Central memory CD8-positive, alpha-beta T cell (primary cell): ENCODE results near the gene FBXL20.

Experiments used
- ATAC-seq: fragments of 150-1000 bp; cut with Tn5 transposase; replicated peaks from 2 replicates; pipeline ENCODE4 v1.10.0; 2022; ENCODE audit warnings: mild to moderate bottlenecking, moderate FRiP score, moderate number of reproducible peaks; ENCODE audit not compliant: poor library complexity, severe bottlenecking; ENCODE audit errors: extremely low read depth
- DNase-seq, 2 donors: peaks; one replicate each; pipeline ENCODE4 v3.0.0; 2021; ENCODE audit warnings: low spot score in 2 of 2
- H3K27ac Mint-ChIP-seq: one replicate; pipeline ENCODE4 v1.8.0; 2022; ENCODE audit warnings: low read depth, mild to moderate bottlenecking, moderate library complexity, mixed read lengths
- H3K27me3 Mint-ChIP-seq: one replicate; pipeline ENCODE4 v1.8.0; 2022; ENCODE audit warnings: mixed read lengths
- H3K36me3 Mint-ChIP-seq: one replicate; pipeline ENCODE4 v1.8.0; 2022; ENCODE audit warnings: mild to moderate bottlenecking, moderate library complexity, mixed read lengths; ENCODE audit not compliant: insufficient read depth
- H3K4me1 Mint-ChIP-seq: one replicate; pipeline ENCODE4 v1.8.0; 2022; ENCODE audit warnings: mixed read lengths
- H3K4me3 Mint-ChIP-seq: one replicate; pipeline ENCODE4 v1.8.0; 2022; ENCODE audit warnings: mild to moderate bottlenecking, moderate library complexity, mixed read lengths
- H3K9me3 Mint-ChIP-seq: one replicate; pipeline ENCODE4 v1.8.0; 2022; ENCODE audit warnings: mixed read lengths

The FBXL20 gene

DNA sequence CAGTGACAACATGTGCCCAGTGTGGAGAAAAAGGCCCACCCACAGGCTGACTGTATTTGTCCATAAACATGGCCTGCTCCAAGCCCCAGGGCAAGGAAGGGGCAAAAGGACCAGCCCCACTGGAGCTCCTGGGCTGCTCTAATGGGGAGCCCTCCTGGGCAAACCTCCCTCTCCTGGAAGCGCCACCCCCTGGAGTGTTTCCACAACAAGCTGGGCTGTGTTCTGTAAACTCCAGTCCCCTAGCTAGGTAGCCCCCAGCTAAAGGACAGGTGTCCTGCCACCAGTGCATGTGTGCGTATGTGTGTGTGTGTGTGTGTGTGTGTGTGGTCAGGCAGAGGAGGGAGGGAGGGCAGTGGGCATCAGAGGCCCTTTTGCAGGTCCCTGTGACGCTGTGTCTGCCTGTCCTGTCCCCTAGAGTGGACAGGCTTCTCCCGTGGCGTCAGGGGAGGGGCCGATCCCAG, 164.4 kb downstream of the FBXL20 start:
- no peak overlapping the region for H3K27ac Mint-ChIP-seq
- DNase-seq: no peak
- H3K27me3 Mint-ChIP-seq: peaks cover 4% of the 10 kb centered on the region
- no peak for ATAC-seq
- H3K9me3 Mint-ChIP-seq: no peaks in the 10 kb centered on the region
- H3K36me3 Mint-ChIP-seq: peaks cover 9% of the 10 kb centered on the region
- peaks cover 40% of the 10 kb centered on the region for H3K4me1 Mint-ChIP-seq
- H3K4me3 Mint-ChIP-seq: no peak overlapping the region

DNA sequence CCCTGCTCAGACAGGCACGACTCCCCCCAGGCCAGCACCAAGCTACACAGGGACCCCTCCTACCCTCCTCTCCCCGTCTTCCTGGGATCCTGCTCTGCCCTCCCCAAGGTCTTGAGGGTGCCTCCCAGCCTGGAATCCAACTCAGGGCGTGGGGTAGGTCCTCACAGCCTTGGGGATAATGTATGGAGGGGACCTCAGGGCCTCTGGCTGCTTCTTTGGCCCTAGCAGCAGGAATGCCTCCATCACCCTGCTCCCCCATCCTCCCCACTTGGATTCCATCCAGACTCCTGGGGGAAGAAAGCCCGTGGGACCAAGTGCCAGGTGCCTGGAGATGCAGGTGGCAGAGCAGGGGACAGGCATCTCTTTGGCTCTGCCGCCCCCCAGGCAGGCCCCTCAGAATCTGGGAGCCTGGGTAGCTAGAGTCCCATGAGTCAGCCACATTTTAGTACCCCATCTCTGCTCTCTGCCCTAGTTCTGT, 164.9 kb downstream of the FBXL20 start:
- no peaks in the 10 kb centered on the region for H3K9me3 Mint-ChIP-seq

GRCh38 chr17:39235555-39236449, 165.6 kb downstream of the FBXL20 start:
- H3K4me1 Mint-ChIP-seq: peaks cover 47% of the 10 kb centered on the region
- ATAC-seq: peak; percentile 29
- peak in 1 of 2 donors; percentile 43 for DNase-seq
- H3K27ac Mint-ChIP-seq: peak overlapping the region; percentile 25
- H3K4me3 Mint-ChIP-seq: peak overlapping the region; percentile 4
- no peaks in the 10 kb centered on the region for H3K9me3 Mint-ChIP-seq
- peaks cover 9% of the 10 kb centered on the region for H3K36me3 Mint-ChIP-seq
- peaks cover 13% of the 10 kb centered on the region for H3K27me3 Mint-ChIP-seq

More for the DNA sequence above, 164.9 kb downstream of the FBXL20 start:
- Mint-ChIP-seq H3K4me3 (no peak overlapping the region), H3K4me1 (peaks cover 45% of the 10 kb centered on the region), H3K27me3 (peaks cover 9% of the 10 kb centered on the region), H3K27ac (peak overlapping the region; percentile 25), H3K36me3 (peaks cover 9% of the 10 kb centered on the region)
- DNase-seq: no peak
- no peak for ATAC-seq

DNA sequence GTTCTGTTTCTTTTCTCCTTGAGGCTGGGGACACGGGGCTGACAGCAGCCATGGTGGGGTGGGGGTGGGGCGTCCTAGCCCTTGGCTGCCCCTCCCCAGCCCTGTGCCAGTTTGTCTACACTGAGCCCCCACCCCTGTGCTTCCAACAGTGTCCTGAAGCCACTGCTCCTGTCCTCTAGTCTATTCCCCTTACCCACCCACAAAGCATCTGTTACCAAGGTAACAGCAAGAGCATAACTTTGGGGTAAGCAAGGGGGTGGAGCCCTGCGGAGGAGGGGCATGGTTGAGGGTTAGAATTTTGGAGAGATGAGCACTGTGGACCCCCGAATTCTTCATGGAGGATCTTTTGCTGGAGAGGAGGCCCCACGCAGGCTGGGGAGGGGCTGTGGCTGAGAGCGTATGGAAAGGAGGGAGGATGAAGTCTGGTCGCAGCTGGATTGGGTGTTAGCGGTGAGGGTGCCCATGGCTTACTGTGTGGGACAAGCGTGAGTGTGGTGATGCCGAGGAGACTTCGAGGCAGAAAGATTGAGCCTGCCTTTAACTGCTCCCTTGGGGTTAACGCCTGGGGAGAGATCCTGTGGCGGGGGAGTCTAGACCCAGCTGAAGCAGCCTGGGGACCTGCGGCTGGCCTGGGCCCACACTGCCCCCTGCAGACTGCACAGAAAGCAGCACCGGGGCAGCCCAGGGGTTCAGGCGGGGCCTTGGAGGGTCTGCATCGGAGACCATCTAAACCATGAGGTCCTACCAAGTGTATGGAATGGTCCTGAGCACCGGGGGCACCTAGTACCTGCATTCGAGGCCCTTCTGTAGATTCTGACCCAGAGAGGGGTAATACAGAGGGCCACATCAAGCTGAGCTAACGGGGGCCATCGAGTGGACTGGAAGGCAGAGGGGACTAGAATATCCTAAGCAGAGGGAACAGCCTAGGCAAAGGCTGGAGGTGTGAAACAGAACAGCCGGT, 169.6 kb downstream of the FBXL20 start:
- peak overlapping the region; percentile 33 for H3K4me3 Mint-ChIP-seq
- H3K27ac Mint-ChIP-seq: peak overlapping the region; percentile 72
- ATAC-seq: peak; percentile 83
- no peaks in the 10 kb centered on the region for H3K9me3 Mint-ChIP-seq
- H3K4me1 Mint-ChIP-seq: peaks cover 31% of the 10 kb centered on the region
- peak; percentile 42 to 48 for DNase-seq
- H3K36me3 Mint-ChIP-seq: no peaks in the 10 kb centered on the region
- H3K27me3 Mint-ChIP-seq: peaks cover 42% of the 10 kb centered on the region

- ATAC-seq: no peak
- peaks cover 47% of the 10 kb centered on the region for H3K27me3 Mint-ChIP-seq
- no peaks in the 10 kb centered on the region for H3K36me3 Mint-ChIP-seq
- no peaks in the 10 kb centered on the region for H3K9me3 Mint-ChIP-seq
- no peak overlapping the region for H3K4me3 Mint-ChIP-seq
- H3K4me1 Mint-ChIP-seq: peaks cover 33% of the 10 kb centered on the region
- DNase-seq: no peak
- H3K27ac Mint-ChIP-seq: peak overlapping the region; percentile 72
Measured at GRCh38 chr17:39231091-39231561, 170.3 kb downstream of the FBXL20 start.

DNA sequence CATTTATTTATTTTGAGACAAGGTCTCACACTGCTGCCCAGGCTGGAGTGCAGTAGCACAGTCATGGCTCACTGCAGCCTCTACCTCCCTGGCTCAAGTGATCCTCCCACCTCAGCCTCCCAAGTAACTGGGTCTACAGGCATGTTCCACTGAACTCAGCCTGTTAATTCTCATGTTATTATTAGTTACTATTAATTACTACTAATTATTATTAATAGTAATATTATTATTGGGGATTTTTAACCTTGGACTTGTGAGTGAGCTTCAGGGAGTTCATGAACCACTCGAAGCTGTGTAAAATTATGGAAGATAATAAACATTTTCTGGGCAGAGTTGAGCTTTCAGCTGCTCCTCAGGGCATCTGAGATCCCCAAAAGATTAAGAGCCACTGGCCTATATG, 171.1 kb downstream of the FBXL20 start:
- Mint-ChIP-seq H3K9me3 (no peaks in the 10 kb centered on the region), H3K27me3 (peaks cover 54% of the 10 kb centered on the region)
- no peak for ATAC-seq

GRCh38 chr17:39229274-39229913, 172.0 kb downstream of the FBXL20 start:
- Mint-ChIP-seq H3K4me3 (no peak overlapping the region), H3K27me3 (peaks cover 56% of the 10 kb centered on the region), H3K36me3 (no peaks in the 10 kb centered on the region), H3K4me1 (peaks cover 28% of the 10 kb centered on the region), H3K9me3 (no peaks in the 10 kb centered on the region), H3K27ac (no peak overlapping the region)
- ATAC-seq: no peak
- no peak for DNase-seq

More for the DNA sequence above, 171.1 kb downstream of the FBXL20 start:
- H3K27ac Mint-ChIP-seq: no peak overlapping the region
- H3K36me3 Mint-ChIP-seq: no peaks in the 10 kb centered on the region
- H3K4me1 Mint-ChIP-seq: peaks cover 30% of the 10 kb centered on the region
- no peak for DNase-seq
- no peak overlapping the region for H3K4me3 Mint-ChIP-seq

DNA sequence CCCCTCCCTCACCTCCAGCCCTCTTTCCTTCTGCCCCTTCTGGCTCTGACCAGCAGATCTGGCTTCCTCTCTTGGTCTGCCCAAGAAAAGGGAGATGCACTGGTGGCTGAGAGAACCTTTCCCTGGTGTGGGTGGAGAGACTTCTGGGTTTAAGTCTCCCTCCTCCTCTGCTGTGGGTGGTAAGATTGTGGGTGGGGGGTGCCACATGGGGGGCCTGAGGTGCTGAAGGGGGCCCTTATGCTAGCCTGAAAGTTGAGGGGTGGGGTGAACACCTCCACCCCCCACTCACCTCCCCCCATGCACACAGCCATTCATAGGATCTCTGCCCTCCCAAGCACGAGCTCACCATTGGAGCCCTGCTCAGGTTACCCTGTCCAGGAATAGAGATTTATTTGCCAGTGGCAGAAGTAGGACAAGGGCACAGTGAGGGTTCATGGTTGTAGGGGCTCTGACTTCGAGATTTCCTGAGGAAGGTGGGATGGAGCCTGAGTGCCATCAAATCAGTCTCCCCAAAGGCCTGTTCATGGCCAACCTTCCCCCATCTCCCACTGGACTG, 174.0 kb downstream of the FBXL20 start:
- Mint-ChIP-seq H3K36me3 (peaks cover 3% of the 10 kb centered on the region), H3K9me3 (no peaks in the 10 kb centered on the region), H3K4me1 (peaks cover 27% of the 10 kb centered on the region), H3K27ac (no peak overlapping the region), H3K27me3 (peaks cover 65% of the 10 kb centered on the region), H3K4me3 (no peak overlapping the region)
- no peak for DNase-seq
- ATAC-seq: no peak

DNA sequence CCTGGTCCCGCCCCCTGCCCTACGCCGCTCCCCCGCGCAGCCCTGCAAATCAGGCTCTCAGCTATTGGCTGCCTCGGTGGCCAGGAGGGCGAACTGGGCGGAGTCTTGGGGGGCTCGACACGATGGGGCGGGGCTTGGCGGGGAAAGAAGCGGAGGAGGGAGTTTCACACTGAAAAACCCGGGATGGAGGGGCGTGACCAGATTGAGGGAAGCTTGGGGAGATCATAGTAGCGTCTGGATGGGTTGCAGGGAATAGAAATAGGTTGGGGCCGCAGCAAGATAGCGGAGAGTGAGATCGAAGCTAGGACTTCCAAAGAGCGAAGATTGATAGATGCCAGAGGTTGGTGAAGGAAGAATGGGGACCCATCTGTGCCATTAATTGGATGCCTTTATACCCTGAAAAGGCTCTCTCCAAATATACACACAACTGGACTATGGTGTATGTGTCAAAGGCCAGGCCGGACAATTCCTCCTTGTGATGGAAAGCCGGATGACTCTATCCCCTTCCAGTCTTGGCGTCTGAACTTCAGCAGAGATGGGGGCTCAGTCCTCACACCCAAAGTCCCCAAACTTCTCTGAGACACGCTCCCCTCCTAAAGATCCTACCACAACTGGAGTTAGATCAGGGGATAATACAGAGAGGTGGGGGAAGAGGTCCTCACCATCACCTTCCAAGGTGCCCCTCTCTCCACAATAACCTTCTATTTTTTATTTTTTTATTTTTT, 175.3 kb downstream of the FBXL20 start:
- no peak for DNase-seq
- Mint-ChIP-seq H3K36me3 (peaks cover 3% of the 10 kb centered on the region), H3K9me3 (no peaks in the 10 kb centered on the region), H3K4me3 (peak overlapping the region; percentile 73), H3K27ac (no peak overlapping the region), H3K27me3 (peaks cover 53% of the 10 kb centered on the region), H3K4me1 (peaks cover 16% of the 10 kb centered on the region)
- peak; percentile 70 for ATAC-seq

GRCh38 chr17:39225308-39225958, 176.0 kb downstream of the FBXL20 start, which contains the start of gene STAC2:
TSS of gene STAC2 (minus strand) at chr17:39225945. CDS start at chr17:39225502, 443 bp downstream.
- DNase-seq (no peak), ATAC-seq (no peak)
- Mint-ChIP-seq H3K27me3 (peaks cover 52% of the 10 kb centered on the region), H3K9me3 (no peaks in the 10 kb centered on the region), H3K4me3 (peak within 1 kb of the TSS; percentile 73), H3K27ac (no peak within 1 kb of the TSS), H3K4me1 (peaks cover 16% of the 10 kb centered on the region), H3K36me3 (peaks cover 3% of the 10 kb centered on the region)
